PC-3 (cell line): ENCODE data around the gene BMPER. TPM values are rescaled to one million over a fixed set of nuclear protein-coding genes. Genes with fewer than 3 reads are reported as not detected.

ENCODE experiments used
- ATAC-seq: fragments of 200-7000 bp; cut with Tn5 transposase; 2 replicates; pipeline ENCODE4 v1.9.1; 2020; ENCODE audit warnings: mild to moderate bottlenecking, moderate library complexity
- BruUV-seq: library from RNA; stranded (reverse); fragments of 400-500 nt; replicated peaks from 2 replicates; lab custom pipeline; 2021; lab: Mats Ljungman, UMichigan
- CTCF ChIA-PET: fragments of 300-600 bp; sonication (Branson Sonifier 250); formaldehyde crosslinking; loops from one replicate; lab custom pipeline; 2022; ENCODE audit warnings: antibody characterized with exemption; lab: Charles Lee
- POLR2A ChIA-PET: fragments of 300-600 bp; sonication (Branson Sonifier 250); formaldehyde crosslinking; loops from one replicate; lab custom pipeline; 2022; ENCODE audit warnings: antibody characterized with exemption; ENCODE audit not compliant: unreplicated experiment; lab: Charles Lee
- DNase-seq: peaks from one replicate; pipeline ENCODE4 v3.0.0-alpha.2; 2015
- H2AFZ ChIP-seq: fragments of 300-600 bp; sonication (generic); 2 replicates; pipeline ENCODE4 v1.6.0; 2016; ENCODE audit warnings: antibody characterized with exemption, low read length
- H3F3A ChIP-seq: fragments of 300-600 bp; sonication (generic); one replicate; pipeline ENCODE4 v1.6.0; 2017; ENCODE audit warnings: antibody characterized with exemption, low read length, control low read depth, mild to moderate bottlenecking; ENCODE audit not compliant: unreplicated experiment
- H3K27ac ChIP-seq: fragments of 300-600 bp; sonication (generic); 2 replicates; pipeline ENCODE4 v1.5.1; 2016; ENCODE audit warnings: mild to moderate bottlenecking, low read length
- H3K27me3 ChIP-seq: fragments of 300-600 bp; sonication (generic); 2 replicates; pipeline ENCODE4 v1.6.1; 2016; ENCODE audit warnings: low read length, mixed read lengths
- H3K36me3 ChIP-seq: fragments of 300-600 bp; sonication (generic); 2 replicates; pipeline ENCODE4 v1.6.1; 2016; ENCODE audit warnings: low read depth, mixed run types, low read length, mixed read lengths
- H3K4me1 ChIP-seq: fragments of 300-600 bp; sonication (generic); 2 replicates; pipeline ENCODE4 v1.5.1; 2016; ENCODE audit warnings: low read length; ENCODE audit not compliant: insufficient read depth
- H3K4me2 ChIP-seq: fragments of 300-600 bp; sonication (generic); 2 replicates; pipeline ENCODE4 v1.6.0; 2016; ENCODE audit warnings: low read length
- H3K4me3 ChIP-seq: fragments of 300-600 bp; sonication (generic); 2 replicates; pipeline ENCODE4 v1.5.1; 2016; ENCODE audit warnings: mild to moderate bottlenecking, low read length, mixed read lengths
- H3K79me2 ChIP-seq: fragments of 300-600 bp; sonication (generic); 2 replicates; pipeline ENCODE4 v1.6.1; 2017; ENCODE audit warnings: low read length, mixed read lengths
- H3K9ac ChIP-seq: fragments of 300-600 bp; sonication (generic); 2 replicates; pipeline ENCODE4 v1.6.0; 2016; ENCODE audit warnings: mild to moderate bottlenecking, low read length
- H3K9me2 ChIP-seq: fragments of 300-600 bp; sonication (generic); replicated peaks from 2 replicates; pipeline ENCODE4 v1.6.1; 2016; ENCODE audit warnings: mixed run types, low read length, mixed read lengths
- H3K9me3 ChIP-seq: fragments of 300-600 bp; sonication (generic); 2 replicates; pipeline ENCODE4 v1.6.1; 2016; ENCODE audit warnings: low read length, mixed read lengths
- H4K20me1 ChIP-seq: fragments of 300-600 bp; sonication (generic); 2 replicates; pipeline ENCODE4 v1.6.1; 2016; ENCODE audit warnings: low read length, mixed read lengths
- CTCF ChIP-seq: fragments of 300-600 bp; sonication (generic); conservative IDR thresholded peaks from 2 replicates; pipeline ENCODE4 v1.5.1; 2017; ENCODE audit warnings: antibody characterized with exemption, low read depth, mild to moderate bottlenecking, low read length
- EZH2 ChIP-seq: fragments of 300-600 bp; sonication (generic); IDR thresholded peaks from one replicate; pipeline ENCODE4 v1.6.1; 2017; ENCODE audit warnings: antibody characterized with exemption, mild to moderate bottlenecking, low read length; ENCODE audit not compliant: unreplicated experiment
- EZH2phosphoT487 ChIP-seq: fragments of 300-600 bp; sonication (generic); IDR thresholded peaks from 2 replicates; pipeline ENCODE4 v1.6.1; 2018; ENCODE audit warnings: mild to moderate bottlenecking, antibody characterized with exemption, low read length, borderline replicate concordance
- intact Hi-C: fragments of 100-400 bp; cut with micrococcal nuclease; formaldehyde crosslinking; loops from 2 replicates; pipeline ENCODE4 v1.9.0; 2023
- total RNA-seq: library from RNA; depleted of rRNA; stranded (reverse); fragments of >200 nt; gene quantifications from 2 replicates; pipeline ENCODE4 v1.2.3, GENCODE V29; 2014

BMPER gene
- total RNA-seq, 1 experiment from 2014 or later: 0.11 TPM

DNA sequence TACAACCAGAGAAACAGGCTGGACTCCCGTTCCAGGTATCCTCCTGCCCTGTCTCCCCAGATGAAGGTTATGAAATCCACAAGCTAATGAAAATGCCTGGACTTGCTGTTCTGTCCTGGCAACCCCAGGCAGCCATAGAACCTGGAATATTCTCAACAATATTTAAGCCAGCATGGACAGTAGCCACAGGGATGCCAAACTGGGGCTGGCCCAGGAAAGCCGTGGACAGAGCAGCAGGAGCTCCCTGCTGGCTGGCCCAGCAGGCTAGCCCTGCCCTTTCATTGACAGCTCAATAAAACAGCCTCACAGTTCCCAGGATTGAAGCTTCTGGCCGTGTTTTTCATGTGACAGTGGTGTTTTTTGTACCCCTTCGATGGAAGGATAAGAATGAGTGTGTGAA lies 230.6 kb downstream of the BMPER start:
- no peaks in the 10 kb centered on the region for H3K9me3 ChIP-seq
- no peaks in the 10 kb centered on the region for H3K79me2 ChIP-seq
- no TSS peak for BruUV-seq
- no peaks in the 10 kb centered on the region for H3K4me1 ChIP-seq
- no peak overlapping the region for H3K27ac ChIP-seq
- TF ChIP-seq EZH2: no peak
- no peak for TF ChIP-seq EZH2phosphoT487
- TF ChIP-seq CTCF: no peak
- H3K27me3 ChIP-seq: peaks cover 28% of the 10 kb centered on the region
- no peaks in the 10 kb centered on the region for H3F3A ChIP-seq
- ChIA-PET CTCF (no interaction called here), POLR2A (no interaction called here)
- no peak overlapping the region for H3K4me2 ChIP-seq
- DNase-seq: no peak
- no peaks in the 10 kb centered on the region for H4K20me1 ChIP-seq
- ATAC-seq: no peak
- intact Hi-C loops: no loop called here
- no peaks in the 10 kb centered on the region for H3K36me3 ChIP-seq
- H3K9me2 ChIP-seq: no peaks in the 10 kb centered on the region
- no peak overlapping the region for H3K4me3 ChIP-seq
- H2AFZ ChIP-seq: no peak overlapping the region
- H3K9ac ChIP-seq: no peak overlapping the region

DNA sequence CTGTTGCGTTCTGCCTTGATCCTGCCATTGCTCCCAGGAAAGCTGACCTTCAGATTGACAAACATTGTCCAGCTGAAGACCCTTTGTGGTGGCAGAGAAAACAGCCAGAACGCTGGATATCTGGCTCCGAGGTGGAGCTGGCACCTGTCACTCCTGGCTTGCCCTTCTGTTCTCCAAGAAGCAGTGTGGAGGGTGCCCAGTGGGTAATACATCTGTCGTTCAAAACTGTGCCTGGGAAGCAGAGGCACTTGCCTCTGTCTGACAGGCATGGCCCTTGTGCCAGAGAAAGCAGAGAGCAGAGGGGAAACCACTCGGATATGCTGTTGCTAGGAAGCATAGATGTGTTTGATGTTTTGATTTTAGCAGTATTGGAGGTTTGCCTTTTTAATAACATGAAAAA lies 231.4 kb downstream of the BMPER start:
- CTCF ChIA-PET: no interaction called here

DNA sequence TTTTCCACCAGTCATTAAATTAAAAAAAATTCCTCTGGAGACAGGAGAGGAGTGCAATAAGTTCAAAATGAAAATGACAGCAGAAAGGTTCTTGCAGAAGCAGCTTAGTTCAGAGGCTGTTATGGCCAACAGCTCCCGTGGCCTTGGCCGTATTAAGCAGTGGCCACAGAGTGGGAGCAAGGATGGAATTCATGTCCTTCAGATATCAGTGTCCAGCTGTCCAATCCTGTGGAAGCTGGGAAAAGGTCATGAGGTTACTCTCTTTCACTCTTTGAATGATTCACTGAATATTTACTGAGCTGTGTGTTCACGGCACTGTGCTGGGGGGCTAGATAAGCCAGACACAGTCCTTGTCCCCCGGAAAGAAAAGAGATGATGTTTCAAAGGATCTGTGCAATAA lies 231.8 kb downstream of the BMPER start:
- Histone ChIP-seq H3K9ac (no peak overlapping the region), H3K4me3 (no peak overlapping the region), H3K36me3 (no peaks in the 10 kb centered on the region), H3K9me3 (no peaks in the 10 kb centered on the region), H3K4me1 (no peaks in the 10 kb centered on the region), H4K20me1 (no peaks in the 10 kb centered on the region), H3K79me2 (no peaks in the 10 kb centered on the region), H3K4me2 (no peak overlapping the region), H3F3A (no peaks in the 10 kb centered on the region), H3K27ac (no peak overlapping the region), H2AFZ (no peak overlapping the region), H3K9me2 (no peaks in the 10 kb centered on the region), H3K27me3 (peaks cover 29% of the 10 kb centered on the region)
- ATAC-seq (no peak), DNase-seq (no peak)
- TF ChIP-seq EZH2 (no peak), CTCF (no peak)
- CTCF ChIA-PET: no interaction called here
- no TSS peak for BruUV-seq
- POLR2A ChIA-PET: no interaction called here
- intact Hi-C loops: no loop called here

More for the DNA sequence above, 231.4 kb downstream of the BMPER start:
- intact Hi-C loops: no loop called here
- POLR2A ChIA-PET: no interaction called here
- no peaks in the 10 kb centered on the region for H3K9me3 ChIP-seq
- no peaks in the 10 kb centered on the region for H3F3A ChIP-seq
- ATAC-seq (no peak), DNase-seq (no peak)
- no peak overlapping the region for H3K4me2 ChIP-seq
- H3K4me3 ChIP-seq: no peak overlapping the region
- no TSS peak for BruUV-seq
- TF ChIP-seq EZH2 (no peak), CTCF (no peak), EZH2phosphoT487 (no peak)
- no peaks in the 10 kb centered on the region for H4K20me1 ChIP-seq
- no peak overlapping the region for H2AFZ ChIP-seq
- no peak overlapping the region for H3K27ac ChIP-seq
- H3K9me2 ChIP-seq: no peaks in the 10 kb centered on the region
- no peaks in the 10 kb centered on the region for H3K79me2 ChIP-seq
- no peaks in the 10 kb centered on the region for H3K4me1 ChIP-seq
- H3K9ac ChIP-seq: no peak overlapping the region
- H3K36me3 ChIP-seq: no peaks in the 10 kb centered on the region
- peaks cover 29% of the 10 kb centered on the region for H3K27me3 ChIP-seq
